ENCODE results near the gene LIN28B. TPM values are rescaled to one million over a fixed set of nuclear protein-coding genes. Genes with fewer than 3 reads are reported as not detected.

Gene LIN28B
- polyA plus RNA-seq, 1 donor from 2014 or later = 19.1 TPM

DNA sequence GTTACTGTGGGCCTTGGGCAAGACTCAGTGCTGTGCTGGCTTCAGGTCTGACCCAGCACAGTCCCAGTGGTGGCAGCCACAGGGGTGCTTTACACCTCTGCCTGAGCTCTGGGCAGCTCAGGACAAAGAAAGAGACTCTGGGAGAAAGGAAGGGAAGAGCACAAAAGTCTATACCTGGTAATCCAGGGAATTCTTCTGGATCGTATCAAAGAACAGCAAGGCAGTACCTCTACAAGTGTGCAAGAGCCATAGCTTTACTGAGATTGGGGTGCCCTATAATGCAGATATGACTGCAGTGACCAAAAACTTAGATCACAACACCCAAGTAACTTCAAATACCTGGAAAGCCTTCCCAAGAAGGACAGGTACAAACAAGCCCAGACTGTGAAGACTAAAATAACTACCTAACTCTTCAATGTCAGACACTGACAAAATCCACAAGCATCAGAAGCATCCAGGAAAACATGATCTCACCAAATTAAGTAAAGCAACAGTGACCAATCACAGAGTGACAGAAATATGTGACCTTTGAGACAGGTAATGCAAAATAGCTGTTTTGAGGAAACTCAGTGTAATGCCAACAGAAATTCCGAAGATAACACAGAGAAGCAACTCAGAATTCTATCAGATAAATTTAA, 47.9 kb upstream of the LIN28B start:
- Histone ChIP-seq H3K79me2 (replicated peaks; ENCODE audit: insufficient read depth, low read length) (no peaks in the 10 kb centered on the region), H3K36me3 (ENCODE audit: insufficient read depth, low read length) (no peaks in the 10 kb centered on the region), H3K9ac (ENCODE audit: low read length) (no peak overlapping the region), H3K27ac (ENCODE audit: low read length) (no peak overlapping the region), H3K9me2 (ENCODE audit: insufficient read depth, low read length) (no peaks in the 10 kb centered on the region), H2AFZ (ENCODE audit: low read depth, low read length) (no peak overlapping the region), H4K20me1 (ENCODE audit: insufficient read depth) (no peaks in the 10 kb centered on the region), H3K27me3 (ENCODE audit: insufficient read depth, low read depth, low read length) (no peaks in the 10 kb centered on the region), H3K4me3 (ENCODE audit: low read length) (no peak overlapping the region), H3F3A (ENCODE audit: insufficient read depth, low read length, poor library complexity, severe bottlenecking) (no peaks in the 10 kb centered on the region), H3K4me2 (ENCODE audit: low read length) (no peak overlapping the region), H3K9me3 (ENCODE audit: low read length) (no peaks in the 10 kb centered on the region)
- TF ChIP-seq EZH2 (IDR thresholded peaks at IDR 0.05; ENCODE audit: borderline replicate concordance, insufficient read depth, low read length, poor library complexity, severe bottlenecking) = no peak
- TF ChIP-seq RAD21 (conservative IDR thresholded peaks at IDR 0.05) = no peak
- TF ChIP-seq CTCF (IDR thresholded peaks at IDR 0.05; ENCODE audit: poor library complexity, severe bottlenecking) = no peak
- TF ChIP-seq POLR2AphosphoS5 (IDR thresholded peaks at IDR 0.05) = no peak
- no peak for TF ChIP-seq MXI1 (conservative IDR thresholded peaks at IDR 0.05; ENCODE audit: poor library complexity, severe bottlenecking)
- TF ChIP-seq SMC3 (conservative IDR thresholded peaks at IDR 0.05; ENCODE audit: poor library complexity) = no peak
- TF ChIP-seq, protein P1, sequence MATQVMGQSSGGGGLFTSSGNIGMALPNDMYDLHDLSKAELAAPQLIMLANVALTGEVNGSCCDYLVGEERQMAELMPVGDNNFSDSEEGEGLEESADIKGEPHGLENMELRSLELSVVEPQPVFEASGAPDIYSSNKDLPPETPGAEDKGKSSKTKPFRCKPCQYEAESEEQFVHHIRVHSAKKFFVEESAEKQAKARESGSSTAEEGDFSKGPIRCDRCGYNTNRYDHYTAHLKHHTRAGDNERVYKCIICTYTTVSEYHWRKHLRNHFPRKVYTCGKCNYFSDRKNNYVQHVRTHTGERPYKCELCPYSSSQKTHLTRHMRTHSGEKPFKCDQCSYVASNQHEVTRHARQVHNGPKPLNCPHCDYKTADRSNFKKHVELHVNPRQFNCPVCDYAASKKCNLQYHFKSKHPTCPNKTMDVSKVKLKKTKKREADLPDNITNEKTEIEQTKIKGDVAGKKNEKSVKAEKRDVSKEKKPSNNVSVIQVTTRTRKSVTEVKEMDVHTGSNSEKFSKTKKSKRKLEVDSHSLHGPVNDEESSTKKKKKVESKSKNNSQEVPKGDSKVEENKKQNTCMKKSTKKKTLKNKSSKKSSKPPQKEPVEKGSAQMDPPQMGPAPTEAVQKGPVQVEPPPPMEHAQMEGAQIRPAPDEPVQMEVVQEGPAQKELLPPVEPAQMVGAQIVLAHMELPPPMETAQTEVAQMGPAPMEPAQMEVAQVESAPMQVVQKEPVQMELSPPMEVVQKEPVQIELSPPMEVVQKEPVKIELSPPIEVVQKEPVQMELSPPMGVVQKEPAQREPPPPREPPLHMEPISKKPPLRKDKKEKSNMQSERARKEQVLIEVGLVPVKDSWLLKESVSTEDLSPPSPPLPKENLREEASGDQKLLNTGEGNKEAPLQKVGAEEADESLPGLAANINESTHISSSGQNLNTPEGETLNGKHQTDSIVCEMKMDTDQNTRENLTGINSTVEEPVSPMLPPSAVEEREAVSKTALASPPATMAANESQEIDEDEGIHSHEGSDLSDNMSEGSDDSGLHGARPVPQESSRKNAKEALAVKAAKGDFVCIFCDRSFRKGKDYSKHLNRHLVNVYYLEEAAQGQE (IDR thresholded peaks at IDR 0.05; ENCODE audit: borderline replicate concordance) = no peak
- no peak for TF ChIP-seq EP300 (conservative IDR thresholded peaks at IDR 0.05; ENCODE audit: poor library complexity, severe bottlenecking)

GRCh38 chr6:104921896-104922295, 35.0 kb upstream of the LIN28B start:
- H3F3A ChIP-seq (ENCODE audit: insufficient read depth, low read length, poor library complexity, severe bottlenecking) = no peaks in the 10 kb centered on the region
- no peak overlapping the region for H3K4me3 ChIP-seq (ENCODE audit: low read length)
- H3K27me3 ChIP-seq (ENCODE audit: insufficient read depth, low read depth, low read length) = no peaks in the 10 kb centered on the region
- H4K20me1 ChIP-seq (ENCODE audit: insufficient read depth) = no peaks in the 10 kb centered on the region
- TF ChIP-seq TAF1 (IDR thresholded peaks at IDR 0.05; ENCODE audit: low read depth) (no peak), RAD21 (conservative IDR thresholded peaks at IDR 0.05) (no peak), MXI1 (conservative IDR thresholded peaks at IDR 0.05; ENCODE audit: poor library complexity, severe bottlenecking) (no peak), POLR2AphosphoS5 (IDR thresholded peaks at IDR 0.05) (no peak), EP300 (conservative IDR thresholded peaks at IDR 0.05; ENCODE audit: poor library complexity, severe bottlenecking) (no peak), SMC3 (conservative IDR thresholded peaks at IDR 0.05; ENCODE audit: poor library complexity) (no peak), CTCF (IDR thresholded peaks at IDR 0.05; ENCODE audit: poor library complexity, severe bottlenecking) (no peak), EZH2 (IDR thresholded peaks at IDR 0.05; ENCODE audit: borderline replicate concordance, insufficient read depth, low read length, poor library complexity, severe bottlenecking) (no peak)
- TF ChIP-seq, protein P1 (IDR thresholded peaks at IDR 0.05; ENCODE audit: borderline replicate concordance) = no peak
- H3K27ac ChIP-seq (ENCODE audit: low read length) = no peak overlapping the region
- no peak overlapping the region for H2AFZ ChIP-seq (ENCODE audit: low read depth, low read length)
- no peak overlapping the region for H3K9ac ChIP-seq (ENCODE audit: low read length)
- H3K9me2 ChIP-seq (ENCODE audit: insufficient read depth, low read length) = no peaks in the 10 kb centered on the region
- no peaks in the 10 kb centered on the region for H3K79me2 ChIP-seq (replicated peaks; ENCODE audit: insufficient read depth, low read length)
- H3K4me2 ChIP-seq (ENCODE audit: low read length) = no peak overlapping the region
- H3K9me3 ChIP-seq (ENCODE audit: low read length) = no peaks in the 10 kb centered on the region
- H3K36me3 ChIP-seq (ENCODE audit: insufficient read depth, low read length) = no peaks in the 10 kb centered on the region

All from neural cell (in vitro differentiated cells).